IMR-90 (cell line): ENCODE data around the gene GATA5. TPM values are rescaled to one million over a fixed set of nuclear protein-coding genes. Genes with fewer than 3 reads are reported as not detected.

Experiments
- ATAC-seq: fragments of 200-7000 bp; cut with Tn5 transposase; 2 replicates; pipeline ENCODE4 v1.9.1; 2020; ENCODE audit warnings: low read depth, mild to moderate bottlenecking, moderate library complexity
- BruUV-seq: library from RNA; stranded (reverse); fragments of 400-500 nt; replicated peaks from 2 replicates; lab custom pipeline; 2021; lab: Mats Ljungman, UMichigan
- CTCF ChIA-PET: fragments of 300-600 bp; formaldehyde crosslinking; extraction: SDS; loops from one replicate; lab custom pipeline; 2021; ENCODE audit warnings: antibody characterized with exemption; lab: Yijun Ruan, JAX
- POLR2A ChIA-PET: fragments of 300-600 bp; sonication (Branson Sonifier 250); formaldehyde crosslinking; loops from one replicate; lab custom pipeline; 2022; ENCODE audit warnings: antibody characterized with exemption; ENCODE audit not compliant: unreplicated experiment; lab: Charles Lee
- DNase-seq: peaks from one replicate; pipeline ENCODE4 v3.0.0; 2013
- H2AFZ ChIP-seq: replicated peaks from 2 replicates; pipeline ENCODE3; 2013; ENCODE audit warnings: low read length, mild to moderate bottlenecking; ENCODE audit not compliant: poor library complexity
- H2AK5ac ChIP-seq: 2 replicates; pipeline ENCODE4 v1.6.1; 2013; ENCODE audit warnings: low read depth, low read length, inconsistent platforms
- H2AK9ac ChIP-seq: replicated peaks from 2 replicates; pipeline ENCODE3; 2013; ENCODE audit warnings: mild to moderate bottlenecking, low read depth, low read length, moderate library complexity; ENCODE audit not compliant: poor library complexity
- H2BK120ac ChIP-seq: 2 replicates; pipeline ENCODE4 v1.6.1; 2013; ENCODE audit warnings: low read depth, low read length, inconsistent platforms
- H2BK15ac ChIP-seq: 3 replicates; pipeline ENCODE4 v1.6.1; 2013; ENCODE audit warnings: low read depth, low read length, inconsistent platforms
- H2BK20ac ChIP-seq: 2 replicates; pipeline ENCODE4 v1.6.1; 2013; ENCODE audit warnings: low read depth, mild to moderate bottlenecking, inconsistent platforms, low read length, moderate library complexity
- H2BK5ac ChIP-seq: 2 replicates; pipeline ENCODE4 v1.6.1; 2013; ENCODE audit warnings: mild to moderate bottlenecking, low read depth, low read length, inconsistent platforms; ENCODE audit not compliant: poor library complexity, severe bottlenecking
- H3K14ac ChIP-seq: replicated peaks from 2 replicates; pipeline ENCODE4 v1.6.1; 2013; ENCODE audit warnings: low read depth, low read length, inconsistent platforms
- H3K18ac ChIP-seq: 2 replicates; pipeline ENCODE4 v1.6.1; 2013; ENCODE audit warnings: low read depth, low read length, control low read depth
- H3K23ac ChIP-seq: 2 replicates; pipeline ENCODE4 v1.6.1; 2013; ENCODE audit warnings: low read depth, low read length, inconsistent platforms
- H3K27ac ChIP-seq: 2 replicates; pipeline ENCODE4 v1.5.1; 2013; ENCODE audit warnings: mild to moderate bottlenecking, control low read depth, low read length; ENCODE audit not compliant: insufficient read depth
- H3K27me3 ChIP-seq: 2 replicates; pipeline ENCODE4 v1.6.1; 2013; ENCODE audit warnings: low read length; ENCODE audit not compliant: control insufficient read depth, insufficient read depth
- H3K36me3 ChIP-seq: 2 replicates; pipeline ENCODE4 v1.6.1; 2013; ENCODE audit warnings: low read length, mixed read lengths; ENCODE audit not compliant: control insufficient read depth, insufficient read depth
- H3K4ac ChIP-seq: 2 replicates; pipeline ENCODE4 v1.6.1; 2013; ENCODE audit warnings: low read depth, low read length, inconsistent platforms
- H3K4me1 ChIP-seq: 2 replicates; pipeline ENCODE4 v1.6.1; 2013; ENCODE audit warnings: low read length, mixed read lengths; ENCODE audit not compliant: control insufficient read depth, insufficient read depth
- H3K4me2 ChIP-seq: 2 replicates; pipeline ENCODE4 v1.6.1; 2013; ENCODE audit warnings: low read depth, mild to moderate bottlenecking, control low read depth, low read length, moderate library complexity
- H3K4me3 ChIP-seq: 2 replicates; pipeline ENCODE4 v1.5.1; 2013; ENCODE audit warnings: low read depth, mild to moderate bottlenecking, control low read depth, low read length, moderate library complexity; ENCODE audit not compliant: insufficient read depth
- H3K56ac ChIP-seq: 2 replicates; pipeline ENCODE4 v1.6.1; 2013; ENCODE audit warnings: low read length, inconsistent platforms; ENCODE audit not compliant: insufficient read depth; ENCODE audit errors: extremely low read depth
- H3K79me1 ChIP-seq, 2 experiments: 2 replicates each; pipeline ENCODE4 v1.6.1; 2013; ENCODE audit warnings: low read length in 2 of 2, inconsistent platforms in 1 of 2, low read depth in 1 of 2
- H3K9ac ChIP-seq: 2 replicates; pipeline ENCODE4 v1.6.1; 2013; ENCODE audit warnings: low read depth, low read length, control low read depth
- H3K9me1 ChIP-seq: 2 replicates; pipeline ENCODE4 v1.6.1; 2013; ENCODE audit warnings: low read length, inconsistent platforms; ENCODE audit not compliant: insufficient read depth
- H3K9me3 ChIP-seq: 2 replicates; pipeline ENCODE4 v1.6.1; 2013; ENCODE audit warnings: low read length; ENCODE audit not compliant: control insufficient read depth, insufficient read depth
- H4K20me1 ChIP-seq: 2 replicates; pipeline ENCODE4 v1.6.1; 2013; ENCODE audit warnings: low read length, inconsistent platforms; ENCODE audit not compliant: insufficient read depth
- H4K5ac ChIP-seq: 2 replicates; pipeline ENCODE4 v1.6.1; 2013; ENCODE audit warnings: mild to moderate bottlenecking, low read depth, low read length, control low read depth
- H4K8ac ChIP-seq, 2 experiments: 2 replicates each; pipeline ENCODE4 v1.6.1; 2013; ENCODE audit warnings: low read depth in 2 of 2, low read length in 2 of 2, control low read depth in 1 of 2, inconsistent platforms in 1 of 2
- H4K91ac ChIP-seq: 2 replicates; pipeline ENCODE4 v1.6.1; 2013; ENCODE audit warnings: low read depth, low read length, inconsistent platforms; ENCODE audit not compliant: insufficient read depth
- CHD1 ChIP-seq: IDR thresholded peaks from 2 replicates; pipeline ENCODE4 v1.6.1; 2012; ENCODE audit warnings: low read depth, low read length, improper control_type of control experiment
- ELK1 ChIP-seq: fragments of 150-350 bp; IDR thresholded peaks from 2 replicates; pipeline ENCODE4 v1.6.1; 2016; ENCODE audit warnings: low read depth, mild to moderate bottlenecking, low read length, moderate library complexity, borderline replicate concordance
- FOS ChIP-seq: fragments of 150-350 bp; IDR thresholded peaks from 2 replicates; pipeline ENCODE4 v1.6.1; 2016; ENCODE audit warnings: low read depth, low read length
- MAFK ChIP-seq: IDR thresholded peaks from 2 replicates; pipeline ENCODE4 v1.6.1; 2012; ENCODE audit warnings: low read depth, low read length, improper control_type of control experiment
- MAZ ChIP-seq: IDR thresholded peaks from 2 replicates; pipeline ENCODE4 v1.6.1; 2012; ENCODE audit warnings: low read depth, mild to moderate bottlenecking, low read length, improper control_type of control experiment, moderate library complexity, borderline replicate concordance
- MXI1 ChIP-seq: IDR thresholded peaks from 2 replicates; pipeline ENCODE4 v1.6.1; 2012; ENCODE audit warnings: low read depth, mild to moderate bottlenecking, low read length, moderate library complexity, borderline replicate concordance
- NFE2L2 ChIP-seq: fragments of 150-350 bp; IDR thresholded peaks from 2 replicates; pipeline ENCODE4 v1.6.1; 2016; ENCODE audit warnings: low read depth, mild to moderate bottlenecking, low read length
- RCOR1 ChIP-seq: IDR thresholded peaks from 2 replicates; pipeline ENCODE4 v1.6.1; 2012; ENCODE audit warnings: mild to moderate bottlenecking, low read length, improper control_type of control experiment; ENCODE audit not compliant: insufficient replicate concordance
- RFX5 ChIP-seq: IDR thresholded peaks from 2 replicates; pipeline ENCODE4 v1.8.0; 2012; ENCODE audit warnings: low read depth, mild to moderate bottlenecking, low read length, moderate library complexity
- WGBS, 2 experiments: methylation state at CpG; one replicate each; pipeline versions ENCODE4 v1.1.5 to v1.1.7; 2013; ENCODE audit warnings: missing lambda C conversion rate in 2 of 2; ENCODE audit not compliant: insufficient read length in 1 of 2; ENCODE audit errors: extremely low coverage in 2 of 2; 5-methylcytosine and 5-hydroxymethylcytosine counted together
- dilution Hi-C: fragments of 300-500 bp; cut with HindIII; formaldehyde crosslinking; loops from one replicate; pipeline ENCODE4 v1.14.3; 2018; ENCODE audit warnings: low sequenced_read_pairs; ENCODE audit not compliant: unreplicated experiment
- in situ Hi-C: fragments of 300-500 bp; cut with MboI; formaldehyde crosslinking; loops from 3 replicates; pipeline ENCODE4 v1.14.3; 2019; ENCODE audit warnings: low sequenced_read_pairs, inconsistent platforms, mixed read lengths
- intact Hi-C: fragments of 100-400 bp; cut with micrococcal nuclease; formaldehyde crosslinking; loops from 2 replicates; pipeline ENCODE4 v1.10.0; 2022
- polyA plus RNA-seq, 3 experiments: library from polyadenylated mRNA; depleted of rRNA; stranded (reverse); fragments of >200 nt; gene quantifications; 2 replicates each; pipeline ENCODE4 v1.2.3, GENCODE V29; 2012; ENCODE audit warnings: low replicate concordance in 1 of 3
- total RNA-seq: library from RNA; depleted of rRNA; stranded (reverse); fragments of >200 nt; gene quantifications from 2 replicates; pipeline ENCODE4 v1.2.3, GENCODE V29; 2012
- TF ChIP-seq, protein P1 (sequence below): conservative IDR thresholded peaks from 2 replicates; pipeline ENCODE4 v1.5.1; 2012; ENCODE audit warnings: mild to moderate bottlenecking, low read depth, low read length, improper control_type of control experiment

Gene GATA5
- total and polyA plus RNA-seq, 2 of the 4 experiments (the other 2 are of a cell fraction): not detected

GRCh38 chr20:62441987-62442539 lies 33.7 kb downstream of the GATA5 start:
- intact Hi-C loops: no loop called here
- in situ Hi-C loops: no loop called here
- no peak overlapping the region for H2AK9ac ChIP-seq
- H3K9me1 ChIP-seq: no peaks in the 10 kb centered on the region; the same call in 1 of the 2 replicates
- no peak overlapping the region for H4K8ac ChIP-seq
- H2BK15ac ChIP-seq: no peak overlapping the region
- H3K27me3 ChIP-seq: peaks cover 47% of the 10 kb centered on the region
- ChIA-PET POLR2A (no interaction called here), CTCF (no interaction called here)
- 71% methylated on average over 12 of the region's 16 CpGs; no CpG with 5 or more reads in 1 of the 2 experiments for WGBS, 2 experiments
- H3K56ac ChIP-seq: no peak overlapping the region
- no TSS peak for BruUV-seq
- H3K4me3 ChIP-seq: no peak overlapping the region
- H3K9ac ChIP-seq: no peak overlapping the region
- no peak overlapping the region for H4K91ac ChIP-seq
- no peak for TF ChIP-seq CHD1
- TF ChIP-seq FOS: no peak
- TF ChIP-seq ELK1: no peak
- no peak for TF ChIP-seq NFE2L2
- TF ChIP-seq RCOR1: no peak
- TF ChIP-seq, protein P1, sequence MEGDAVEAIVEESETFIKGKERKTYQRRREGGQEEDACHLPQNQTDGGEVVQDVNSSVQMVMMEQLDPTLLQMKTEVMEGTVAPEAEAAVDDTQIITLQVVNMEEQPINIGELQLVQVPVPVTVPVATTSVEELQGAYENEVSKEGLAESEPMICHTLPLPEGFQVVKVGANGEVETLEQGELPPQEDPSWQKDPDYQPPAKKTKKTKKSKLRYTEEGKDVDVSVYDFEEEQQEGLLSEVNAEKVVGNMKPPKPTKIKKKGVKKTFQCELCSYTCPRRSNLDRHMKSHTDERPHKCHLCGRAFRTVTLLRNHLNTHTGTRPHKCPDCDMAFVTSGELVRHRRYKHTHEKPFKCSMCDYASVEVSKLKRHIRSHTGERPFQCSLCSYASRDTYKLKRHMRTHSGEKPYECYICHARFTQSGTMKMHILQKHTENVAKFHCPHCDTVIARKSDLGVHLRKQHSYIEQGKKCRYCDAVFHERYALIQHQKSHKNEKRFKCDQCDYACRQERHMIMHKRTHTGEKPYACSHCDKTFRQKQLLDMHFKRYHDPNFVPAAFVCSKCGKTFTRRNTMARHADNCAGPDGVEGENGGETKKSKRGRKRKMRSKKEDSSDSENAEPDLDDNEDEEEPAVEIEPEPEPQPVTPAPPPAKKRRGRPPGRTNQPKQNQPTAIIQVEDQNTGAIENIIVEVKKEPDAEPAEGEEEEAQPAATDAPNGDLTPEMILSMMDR: no peak
- TF ChIP-seq MAFK: no peak
- TF ChIP-seq MXI1: no peak
- no peak for TF ChIP-seq RFX5
- TF ChIP-seq MAZ: no peak
- DNase-seq: no peak
- H2AFZ ChIP-seq: no peak overlapping the region
- no peaks in the 10 kb centered on the region for H3K36me3 ChIP-seq
- H2BK120ac ChIP-seq: no peak overlapping the region
- H2AK5ac ChIP-seq: no peak overlapping the region
- ATAC-seq: no peak
- H4K20me1 ChIP-seq: no peaks in the 10 kb centered on the region
- no peaks in the 10 kb centered on the region for H3K79me1 ChIP-seq
- H3K4ac ChIP-seq: no peak overlapping the region
- H3K4me2 ChIP-seq: no peak overlapping the region
- peaks cover 7% of the 10 kb centered on the region; the same call in 1 of the 2 replicates for H3K4me1 ChIP-seq
- no peak overlapping the region for H2BK20ac ChIP-seq
- no peak overlapping the region for H2BK5ac ChIP-seq
- no peak overlapping the region for H3K14ac ChIP-seq
- H3K27ac ChIP-seq: no peak overlapping the region
- dilution Hi-C loops: no loop called here
- H3K23ac ChIP-seq: no peak overlapping the region
- no peak overlapping the region for H4K5ac ChIP-seq
- no peak overlapping the region for H3K18ac ChIP-seq
- H3K9me3 ChIP-seq: peaks cover 2% of the 10 kb centered on the region; the same call in 1 of the 2 replicates
